Lung (tissue), 16 donors: ENCODE data around the gene DZIP3. TPM values are rescaled to one million over a fixed set of nuclear protein-coding genes. Genes with fewer than 3 reads are reported as not detected.

Source experiments
- ATAC-seq: fragments of 200-7000 bp; cut with Tn5 transposase; one replicate; pipeline ENCODE4 v1.9.1; 2020; ENCODE audit warnings: moderate number of reproducible peaks; ENCODE audit not compliant: insufficient read depth, low FRiP score
- DNase-seq, 3 donors: peaks; one replicate each; pipeline ENCODE4 v3.0.0-alpha.2; 2013 to 2017
- H3K27ac ChIP-seq, 2 donors: one replicate each; pipeline ENCODE4 v1.5.1; 2013; ENCODE audit warnings: mild to moderate bottlenecking in 2 of 2, moderate library complexity in 2 of 2, control low read depth in 1 of 2, inconsistent platforms in 1 of 2, low read depth in 1 of 2, low read length in 1 of 2
- H3K27me3 ChIP-seq, 3 donors: one replicate each; pipeline ENCODE4 v1.5.1; 2013; ENCODE audit warnings: low read length in 2 of 3; ENCODE audit not compliant: control insufficient read depth in 3 of 3, insufficient read depth in 3 of 3
- H3K36me3 ChIP-seq, 4 donors: one replicate each; pipeline ENCODE4 v1.5.1; 2013; ENCODE audit warnings: low read length in 4 of 4, mild to moderate bottlenecking in 1 of 4, moderate library complexity in 1 of 4; ENCODE audit not compliant: control insufficient read depth in 4 of 4, insufficient read depth in 4 of 4
- H3K4me1 ChIP-seq, 5 donors: one replicate each; pipeline ENCODE4 v1.5.1; 2013; ENCODE audit warnings: low read length in 5 of 5, mild to moderate bottlenecking in 2 of 5, moderate library complexity in 1 of 5; ENCODE audit not compliant: control insufficient read depth in 5 of 5, insufficient read depth in 5 of 5
- H3K4me3 ChIP-seq: one replicate; pipeline ENCODE4 v1.5.1; 2013; ENCODE audit warnings: mild to moderate bottlenecking, control low read depth, moderate library complexity
- H3K9ac ChIP-seq, 2 donors: one replicate each; pipeline ENCODE4 v1.5.1; 2013; ENCODE audit warnings: low read length in 2 of 2, control low read depth in 1 of 2; ENCODE audit not compliant: insufficient read depth in 1 of 2
- H3K9me3 ChIP-seq, 4 donors: one replicate each; pipeline ENCODE4 v1.5.1; 2013; ENCODE audit warnings: low read length in 3 of 4, mild to moderate bottlenecking in 1 of 4, moderate library complexity in 1 of 4; ENCODE audit not compliant: control insufficient read depth in 4 of 4, insufficient read depth in 3 of 4
- WGBS, 2 donors: extraction: QIAGEN DNeasy Blood & Tissue Kit; methylation state at CpG; one replicate each; pipeline ENCODE4 v1.1.7; 2013; 5-methylcytosine and 5-hydroxymethylcytosine counted together
- long read RNA-seq, 5 donors: transcript quantifications; one replicate each; lab custom pipeline, GENCODE V29; 2026
- polyA plus RNA-seq, 2 donors: library from polyadenylated mRNA; stranded (reverse); fragments of 200-250 nt; gene quantifications; one replicate each; pipeline ENCODE4 v1.2.1, GENCODE V29; 2013
- total RNA-seq, 2 donors: library from RNA; depleted of rRNA in 1 of 2; stranded (reverse); fragments of >200 nt in 1 of 2; gene quantifications; one replicate each; pipeline ENCODE4 v1.2.1, GENCODE V29; 2014 to 2021
- TF ChIP-seq, protein P1 (sequence below): IDR thresholded peaks from 2 replicates; pipeline ENCODE4 v1.5.1; 2012; ENCODE audit warnings: mild to moderate bottlenecking; ENCODE audit errors: control extremely low read depth, extremely low read depth
- donor health status: control.
- donor health status: control.
- donor health status: Bipolar disorder and iron deficiency.
- donor health status: healthy.
- donor health status: DM: yes; HTN: yes; CAD: no.

Gene DZIP3, protein sequence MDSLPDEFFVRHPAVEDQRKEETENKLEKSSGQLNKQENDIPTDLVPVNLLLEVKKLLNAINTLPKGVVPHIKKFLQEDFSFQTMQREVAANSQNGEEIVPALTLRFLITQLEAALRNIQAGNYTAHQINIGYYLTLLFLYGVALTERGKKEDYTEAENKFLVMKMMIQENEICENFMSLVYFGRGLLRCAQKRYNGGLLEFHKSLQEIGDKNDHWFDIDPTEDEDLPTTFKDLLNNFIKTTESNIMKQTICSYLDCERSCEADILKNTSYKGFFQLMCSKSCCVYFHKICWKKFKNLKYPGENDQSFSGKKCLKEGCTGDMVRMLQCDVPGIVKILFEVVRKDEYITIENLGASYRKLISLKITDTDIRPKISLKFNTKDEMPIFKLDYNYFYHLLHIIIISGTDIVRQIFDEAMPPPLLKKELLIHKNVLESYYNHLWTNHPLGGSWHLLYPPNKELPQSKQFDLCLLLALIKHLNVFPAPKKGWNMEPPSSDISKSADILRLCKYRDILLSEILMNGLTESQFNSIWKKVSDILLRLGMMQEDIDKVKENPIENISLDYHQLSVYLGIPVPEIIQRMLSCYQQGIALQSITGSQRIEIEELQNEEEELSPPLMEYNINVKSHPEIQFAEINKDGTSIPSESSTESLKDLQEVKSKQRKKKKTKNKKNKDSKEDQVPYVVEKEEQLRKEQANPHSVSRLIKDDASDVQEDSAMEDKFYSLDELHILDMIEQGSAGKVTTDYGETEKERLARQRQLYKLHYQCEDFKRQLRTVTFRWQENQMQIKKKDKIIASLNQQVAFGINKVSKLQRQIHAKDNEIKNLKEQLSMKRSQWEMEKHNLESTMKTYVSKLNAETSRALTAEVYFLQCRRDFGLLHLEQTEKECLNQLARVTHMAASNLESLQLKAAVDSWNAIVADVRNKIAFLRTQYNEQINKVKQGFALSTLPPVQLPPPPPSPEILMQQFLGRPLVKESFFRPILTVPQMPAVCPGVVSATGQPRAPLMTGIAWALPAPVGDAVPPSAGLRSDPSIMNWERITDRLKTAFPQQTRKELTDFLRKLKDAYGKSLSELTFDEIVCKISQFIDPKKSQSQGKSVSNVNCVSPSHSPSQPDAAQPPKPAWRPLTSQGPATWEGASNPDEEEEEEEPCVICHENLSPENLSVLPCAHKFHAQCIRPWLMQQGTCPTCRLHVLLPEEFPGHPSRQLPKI
- total RNA-seq (10 to 100 TPM; 18.5 to 44.1 TPM), polyA plus RNA-seq (1 to 10 TPM; 3.8 to 7.5 TPM)
- long read RNA-seq, donor 1, partial matches to known transcripts: 0 of 1 reads
- long read RNA-seq, donor 1, other reads (novel, unspliced or antisense): 0 of 1 reads
- long read RNA-seq, donor 2: 0 reads
- long read RNA-seq, donor 3: 0 reads
- long read RNA-seq, donor 4: 0 reads
- long read RNA-seq, donor 5, full-length matches to known transcripts: 2 of 12 reads
- long read RNA-seq, donor 5, partial matches to known transcripts: 10 of 12 reads
- long read RNA-seq, donor 5, other reads (novel, unspliced or antisense): 0 of 12 reads

DNA sequence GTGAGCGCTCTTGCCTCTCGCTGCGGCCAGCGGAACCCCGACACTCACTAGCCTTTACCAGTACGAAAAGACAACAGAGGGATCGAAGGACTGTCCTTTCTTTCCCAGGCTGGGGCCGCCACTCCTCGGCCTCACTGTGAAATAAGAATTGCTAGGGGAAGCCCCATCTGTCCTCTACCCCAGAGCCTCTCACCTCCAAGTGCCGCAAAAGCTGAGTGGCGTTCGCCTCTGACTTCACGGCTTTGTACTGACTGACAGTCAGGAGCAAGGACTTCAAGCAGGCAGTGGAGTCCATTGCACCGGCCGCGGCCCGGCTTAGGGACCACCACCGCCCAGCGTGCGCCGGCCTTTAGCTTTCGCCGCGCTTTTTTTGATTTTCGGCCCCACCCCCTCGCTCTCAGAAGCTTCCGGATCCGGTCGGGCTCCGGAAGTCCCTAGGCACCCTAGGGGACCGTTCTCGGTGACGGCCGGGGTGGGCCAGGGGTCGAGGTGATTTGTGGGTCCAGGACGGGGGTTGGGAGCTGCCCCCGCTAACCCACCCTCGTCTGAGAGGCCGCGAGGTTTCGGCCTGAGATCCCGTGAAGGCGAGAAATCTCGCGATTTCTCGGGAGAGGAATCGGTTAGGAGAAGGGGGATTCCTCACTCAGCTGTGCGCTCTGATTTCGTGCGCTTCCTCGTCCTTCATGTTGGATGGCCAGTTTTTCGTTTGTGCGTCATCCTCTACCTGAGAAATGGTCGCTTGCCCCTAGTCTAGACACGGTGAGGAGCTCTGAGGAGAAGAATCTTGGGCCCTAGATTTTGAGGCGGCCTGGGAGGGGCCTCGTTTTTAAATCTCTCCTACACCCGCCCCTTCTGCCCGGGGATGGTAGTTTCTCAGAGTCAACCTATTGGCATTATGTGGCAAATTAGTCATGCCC is at the start of gene DZIP3, which contains the start of gene CIP2A:
TSS of gene DZIP3 (plus strand) at position 642 of the 917 bp plus-strand sequence. CDS start 15,685 bp downstream, outside the sequence.
TSS of gene CIP2A (minus strand) at position 358 of the 917 bp plus-strand sequence. CDS start at position 295, 63 bp downstream.
- 0% methylated on average over 59 of the region's 59 CpGs for WGBS, 2 donors
- TF ChIP-seq, protein P1, sequence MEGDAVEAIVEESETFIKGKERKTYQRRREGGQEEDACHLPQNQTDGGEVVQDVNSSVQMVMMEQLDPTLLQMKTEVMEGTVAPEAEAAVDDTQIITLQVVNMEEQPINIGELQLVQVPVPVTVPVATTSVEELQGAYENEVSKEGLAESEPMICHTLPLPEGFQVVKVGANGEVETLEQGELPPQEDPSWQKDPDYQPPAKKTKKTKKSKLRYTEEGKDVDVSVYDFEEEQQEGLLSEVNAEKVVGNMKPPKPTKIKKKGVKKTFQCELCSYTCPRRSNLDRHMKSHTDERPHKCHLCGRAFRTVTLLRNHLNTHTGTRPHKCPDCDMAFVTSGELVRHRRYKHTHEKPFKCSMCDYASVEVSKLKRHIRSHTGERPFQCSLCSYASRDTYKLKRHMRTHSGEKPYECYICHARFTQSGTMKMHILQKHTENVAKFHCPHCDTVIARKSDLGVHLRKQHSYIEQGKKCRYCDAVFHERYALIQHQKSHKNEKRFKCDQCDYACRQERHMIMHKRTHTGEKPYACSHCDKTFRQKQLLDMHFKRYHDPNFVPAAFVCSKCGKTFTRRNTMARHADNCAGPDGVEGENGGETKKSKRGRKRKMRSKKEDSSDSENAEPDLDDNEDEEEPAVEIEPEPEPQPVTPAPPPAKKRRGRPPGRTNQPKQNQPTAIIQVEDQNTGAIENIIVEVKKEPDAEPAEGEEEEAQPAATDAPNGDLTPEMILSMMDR: no peak
- peak; percentile 96 to 97 (median 97) for DNase-seq
- peak; percentile 90 for ATAC-seq
- Histone ChIP-seq H3K27ac (peak within 1 kb of the TSS; percentile 88 to 98), H3K36me3 (peaks cover 0 to 3% (median 0%) of the 10 kb centered on the region in 4 donors), H3K4me3 (peak within 1 kb of the TSS; percentile 88), H3K9ac (peak within 1 kb of the TSS; percentile 93 to 99), H3K4me1 (peaks cover 0 to 24% (median 2%) of the 10 kb centered on the region in 5 donors), H3K9me3 (no peaks in the 10 kb centered on the region), H3K27me3 (no peaks in the 10 kb centered on the region)

DNA sequence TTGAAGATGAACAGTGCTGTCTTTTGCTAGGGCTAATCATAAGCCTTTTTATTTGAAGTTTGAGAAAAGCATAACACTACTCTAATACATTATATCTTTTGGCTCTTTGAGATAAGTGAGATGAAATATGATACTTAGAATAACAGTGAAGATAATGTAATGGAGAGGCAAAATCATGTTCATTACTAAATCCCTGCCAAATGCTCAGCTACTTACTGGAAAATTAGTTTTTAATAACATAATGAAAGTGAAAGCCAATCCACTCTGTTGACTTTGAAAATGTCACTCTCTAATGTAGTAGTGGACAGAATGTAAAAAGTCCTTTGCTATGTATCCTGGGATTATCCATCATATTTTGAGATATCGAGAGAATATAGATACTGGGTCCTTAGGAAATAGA is 43.3 kb upstream of the DZIP3 start:
- WGBS, 2 donors: 61 to 79% methylated on average over 1 of the region's 1 CpG
- Histone ChIP-seq H3K27ac (no peak overlapping the region), H3K27me3 (no peaks in the 10 kb centered on the region), H3K36me3 (peaks cover 0 to 7% (median 0%) of the 10 kb centered on the region in 4 donors), H3K4me1 (peaks cover 0 to 10% (median 0%) of the 10 kb centered on the region in 5 donors), H3K9me3 (no peaks in the 10 kb centered on the region), H3K9ac (peak overlapping the region in 1 of 2 donors; percentile 36), H3K4me3 (no peak overlapping the region)
- ATAC-seq (no peak), DNase-seq (peak in 2 of 3 donors; percentile 62 to 66)
- TF ChIP-seq, protein P1: no peak

DNA sequence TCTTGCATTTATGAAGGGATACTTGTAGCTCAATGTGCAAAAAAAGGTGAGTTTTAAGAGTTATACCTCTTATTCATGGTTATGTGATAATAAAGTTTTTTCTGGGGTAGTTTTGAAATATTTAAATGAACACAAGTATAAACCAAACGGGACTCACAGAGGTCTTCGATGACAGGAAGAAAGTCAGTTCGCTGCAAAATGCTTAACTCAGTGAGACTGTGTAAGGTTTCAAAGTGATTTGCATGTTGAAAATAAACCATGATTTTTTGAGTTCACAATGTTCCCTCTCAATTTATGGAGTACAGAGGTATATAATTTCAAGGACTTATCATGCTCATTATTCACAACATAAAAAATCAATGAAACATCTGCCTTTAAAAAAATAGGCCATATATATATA is 42.8 kb upstream of the DZIP3 start:
- TF ChIP-seq, protein P1: no peak
- H3K9ac ChIP-seq: no peak overlapping the region
- no peak for ATAC-seq
- no peak overlapping the region for H3K4me3 ChIP-seq
- H3K4me1 ChIP-seq: peaks cover 0 to 10% (median 0%) of the 10 kb centered on the region in 5 donors
- H3K9me3 ChIP-seq: no peaks in the 10 kb centered on the region
- H3K36me3 ChIP-seq: peaks cover 0 to 7% (median 0%) of the 10 kb centered on the region in 4 donors
- no peak for DNase-seq
- H3K27ac ChIP-seq: no peak overlapping the region
- WGBS, 2 donors: 63 to 64% methylated on average over 3 of the region's 3 CpGs
- no peaks in the 10 kb centered on the region for H3K27me3 ChIP-seq
